Thyroid gland (tissue), 4 donors: ENCODE data around the gene SPSB4. TPM values are rescaled to one million over a fixed set of nuclear protein-coding genes. Genes with fewer than 3 reads are reported as not detected.

Experiments used
- DNase-seq, 2 donors: peaks; one replicate each; pipeline ENCODE4 v3.0.0-alpha.2; 2019
- H3K27ac ChIP-seq, 3 donors: fragments of 200-600 bp; sonication (generic); 1 replicate in 2 of 3; 2 replicates in 1 of 3; pipeline ENCODE4 v1.5.1; 2016 to 2019; ENCODE audit warnings: mild to moderate bottlenecking in 1 of 3, moderate library complexity in 1 of 3
- H3K27me3 ChIP-seq: fragments of 200-600 bp; sonication (generic); one replicate; pipeline ENCODE4 v1.5.1; 2019
- H3K36me3 ChIP-seq, 2 donors: fragments of 200-600 bp; sonication (generic); one replicate each; pipeline ENCODE4 v1.5.1; 2016 to 2019
- H3K4me1 ChIP-seq, 2 donors: fragments of 200-600 bp; sonication (generic); one replicate each; pipeline ENCODE4 v1.5.1; 2017 to 2019
- H3K4me3 ChIP-seq, 3 donors: fragments of 200-600 bp; sonication (generic); replicated peaks in 1 of 3; 1 replicate in 2 of 3; 2 replicates in 1 of 3; pipeline ENCODE4 v1.5.1; 2016; ENCODE audit warnings: mild to moderate bottlenecking in 1 of 3
- H3K9me3 ChIP-seq: fragments of 200-600 bp; sonication (generic); one replicate; pipeline ENCODE4 v1.5.1; 2017
- POLR2A ChIP-seq, 2 donors: fragments of 450-650 bp; IDR thresholded peaks; one replicate each; pipeline ENCODE4 v1.6.1; 2017; ENCODE audit warnings: antibody characterized with exemption in 2 of 2, mild to moderate bottlenecking in 2 of 2, moderate library complexity in 1 of 2
- WGBS, 2 donors: methylation state at CpG; one replicate each; pipeline ENCODE4 v1.1.5; 2017; 5-methylcytosine and 5-hydroxymethylcytosine counted together
- intact Hi-C: fragments of 100-400 bp; cut with DNase I; formaldehyde crosslinking; loops from one replicate; pipeline ENCODE4 v1.15.1; 2023
- total RNA-seq, 4 donors: library from RNA; depleted of rRNA; stranded (reverse); fragments of >200 nt; gene quantifications; one replicate each; pipeline ENCODE4 v1.2.3, GENCODE V29; 2016
- TF ChIP-seq, protein P1 (sequence below), 6 experiments: fragments of 200-600 bp in 3 of 6; fragments of 450-650 bp in 3 of 6; sonication (generic) in 3 of 6; IDR thresholded peaks; one replicate each; pipeline ENCODE4 v1.5.1; 2016 to 2019; ENCODE audit warnings: antibody characterized with exemption in 6 of 6, mild to moderate bottlenecking in 2 of 6, inconsistent platforms in 1 of 6, moderate library complexity in 1 of 6

SPSB4 gene
- total RNA-seq, 4 donors from 2014 or later: 1.2 TPM; not detected in 3

GRCh38 chr3:141127344-141128125 lies 76.4 kb downstream of the SPSB4 start:
- Histone ChIP-seq H3K4me3 (no peak overlapping the region), H3K9me3 (no peaks in the 10 kb centered on the region), H3K4me1 (no peaks in the 10 kb centered on the region), H3K27me3 (no peaks in the 10 kb centered on the region), H3K36me3 (no peaks in the 10 kb centered on the region), H3K27ac (no peak overlapping the region)
- DNase-seq: no peak
- TF ChIP-seq, protein P1, sequence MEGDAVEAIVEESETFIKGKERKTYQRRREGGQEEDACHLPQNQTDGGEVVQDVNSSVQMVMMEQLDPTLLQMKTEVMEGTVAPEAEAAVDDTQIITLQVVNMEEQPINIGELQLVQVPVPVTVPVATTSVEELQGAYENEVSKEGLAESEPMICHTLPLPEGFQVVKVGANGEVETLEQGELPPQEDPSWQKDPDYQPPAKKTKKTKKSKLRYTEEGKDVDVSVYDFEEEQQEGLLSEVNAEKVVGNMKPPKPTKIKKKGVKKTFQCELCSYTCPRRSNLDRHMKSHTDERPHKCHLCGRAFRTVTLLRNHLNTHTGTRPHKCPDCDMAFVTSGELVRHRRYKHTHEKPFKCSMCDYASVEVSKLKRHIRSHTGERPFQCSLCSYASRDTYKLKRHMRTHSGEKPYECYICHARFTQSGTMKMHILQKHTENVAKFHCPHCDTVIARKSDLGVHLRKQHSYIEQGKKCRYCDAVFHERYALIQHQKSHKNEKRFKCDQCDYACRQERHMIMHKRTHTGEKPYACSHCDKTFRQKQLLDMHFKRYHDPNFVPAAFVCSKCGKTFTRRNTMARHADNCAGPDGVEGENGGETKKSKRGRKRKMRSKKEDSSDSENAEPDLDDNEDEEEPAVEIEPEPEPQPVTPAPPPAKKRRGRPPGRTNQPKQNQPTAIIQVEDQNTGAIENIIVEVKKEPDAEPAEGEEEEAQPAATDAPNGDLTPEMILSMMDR (IDR thresholded peaks at IDR 0.05): no peak
- TF ChIP-seq POLR2A (IDR thresholded peaks at IDR 0.05): no peak
- WGBS, 2 donors: 83 to 84% methylated on average over 9 of the region's 9 CpGs
- intact Hi-C loops: no loop called here

DNA sequence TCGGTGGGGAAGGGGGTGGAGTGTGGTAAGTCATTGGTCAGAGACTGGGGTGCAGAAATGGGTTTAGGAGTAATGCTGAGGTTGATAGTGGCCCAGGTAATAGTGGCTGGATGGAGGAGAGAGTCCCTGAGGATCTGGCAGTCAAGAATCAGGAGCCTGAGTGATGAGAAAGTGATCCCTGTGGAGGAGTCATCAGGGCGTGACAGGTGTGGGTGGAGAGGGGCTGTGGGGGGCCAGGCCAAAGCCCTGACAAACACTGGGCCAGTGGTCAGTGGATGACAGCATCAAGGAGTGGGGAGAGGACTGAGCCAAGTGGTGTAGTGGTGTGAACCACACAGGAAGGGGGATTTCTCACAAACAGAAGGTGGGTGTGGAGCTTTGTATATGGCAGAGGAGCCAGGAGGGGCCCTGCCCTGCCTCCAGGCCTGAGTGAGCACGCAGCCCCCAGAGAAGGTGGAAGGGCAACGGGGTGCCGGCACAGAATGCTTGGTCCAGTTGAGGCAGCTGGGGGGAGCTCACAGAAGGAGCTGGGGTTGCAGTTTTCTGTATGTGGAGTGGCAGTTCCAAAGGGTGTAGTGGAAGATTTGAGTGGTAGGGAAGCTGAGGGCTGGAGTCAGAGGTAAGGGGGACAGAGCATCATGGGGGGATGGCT lies 77.1 kb downstream of the SPSB4 start:
- H3K9me3 ChIP-seq: no peaks in the 10 kb centered on the region
- WGBS, 2 donors: 88 to 93% methylated on average over 5 of the region's 5 CpGs
- H3K36me3 ChIP-seq: no peaks in the 10 kb centered on the region
- H3K27me3 ChIP-seq: no peaks in the 10 kb centered on the region
- intact Hi-C loops: no loop called here
- no peaks in the 10 kb centered on the region for H3K4me1 ChIP-seq
- TF ChIP-seq, protein P1 (IDR thresholded peaks at IDR 0.05): no peak
- TF ChIP-seq POLR2A (IDR thresholded peaks at IDR 0.05): no peak
- DNase-seq: no peak
- H3K27ac ChIP-seq: no peak overlapping the region
- no peak overlapping the region for H3K4me3 ChIP-seq

- Histone ChIP-seq H3K36me3 (no peaks in the 10 kb centered on the region), H3K27ac (no peak overlapping the region), H3K27me3 (no peaks in the 10 kb centered on the region), H3K9me3 (no peaks in the 10 kb centered on the region), H3K4me3 (no peak overlapping the region), H3K4me1 (no peaks in the 10 kb centered on the region)
- intact Hi-C loops: no loop called here
- TF ChIP-seq POLR2A (IDR thresholded peaks at IDR 0.05): no peak
- TF ChIP-seq, protein P1 (IDR thresholded peaks at IDR 0.05): no peak
- no peak for DNase-seq
Observed at GRCh38 chr3:141129049-141129448, 77.9 kb downstream of the SPSB4 start.

- no peaks in the 10 kb centered on the region for H3K4me1 ChIP-seq
- WGBS, 2 donors: 70 to 83% methylated on average over 8 of the region's 8 CpGs
- no peaks in the 10 kb centered on the region for H3K27me3 ChIP-seq
- intact Hi-C loops: no loop called here
- no peak overlapping the region for H3K4me3 ChIP-seq
- TF ChIP-seq, protein P1 (IDR thresholded peaks at IDR 0.05): no peak
- no peak for TF ChIP-seq POLR2A (IDR thresholded peaks at IDR 0.05)
- no peaks in the 10 kb centered on the region for H3K36me3 ChIP-seq
- H3K27ac ChIP-seq: no peak overlapping the region
- DNase-seq: no peak
- H3K9me3 ChIP-seq: no peaks in the 10 kb centered on the region
Observed at GRCh38 chr3:141129541-141130011, 78.4 kb downstream of the SPSB4 start.

- no peaks in the 10 kb centered on the region for H3K27me3 ChIP-seq
- intact Hi-C loops: no loop called here
- DNase-seq: peak; percentile 41 to 53
- no peaks in the 10 kb centered on the region for H3K4me1 ChIP-seq
- no peaks in the 10 kb centered on the region for H3K36me3 ChIP-seq
- H3K27ac ChIP-seq: no peak overlapping the region
- TF ChIP-seq, protein P1 (IDR thresholded peaks at IDR 0.05): no peak
- TF ChIP-seq POLR2A (IDR thresholded peaks at IDR 0.05): no peak
- H3K4me3 ChIP-seq: no peak overlapping the region
- no peaks in the 10 kb centered on the region for H3K9me3 ChIP-seq
Observed at GRCh38 chr3:141143517-141143916, 92.4 kb downstream of the SPSB4 start.
